ENCODE results near the gene RAPGEF4.

RAPGEF4 gene

GRCh38 chr2:172735582-172736423 is at the start of gene RAPGEF4:
TSS of gene RAPGEF4 (plus strand) at chr2:172735845. CDS start at chr2:172735984, 139 bp downstream.
- in situ Hi-C loops (cut with HindIII; ENCODE audit: low sequenced_read_pairs) = no loop called here

- in situ Hi-C loops (cut with HindIII; ENCODE audit: low sequenced_read_pairs) = no loop called here
These were observed 42.6 kb upstream of the RAPGEF4 start for GRCh38 chr2:172693037-172693436.

GRCh38 chr2:172693529-172694455 is 41.9 kb upstream of the RAPGEF4 start:
- in situ Hi-C loops (cut with HindIII; ENCODE audit: low sequenced_read_pairs) = no loop called here

GRCh38 chr2:172697296-172697695 is 38.3 kb upstream of the RAPGEF4 start:
- in situ Hi-C loops (cut with HindIII; ENCODE audit: low sequenced_read_pairs) = no loop called here

- in situ Hi-C loops (cut with HindIII; ENCODE audit: low sequenced_read_pairs) = no loop called here
These were observed 37.4 kb upstream of the RAPGEF4 start for GRCh38 chr2:172698041-172698863.

- in situ Hi-C loops (cut with HindIII; ENCODE audit: low sequenced_read_pairs) = no loop called here
These were observed 34.4 kb upstream of the RAPGEF4 start for GRCh38 chr2:172701250-172701649.

- in situ Hi-C loops (cut with HindIII; ENCODE audit: low sequenced_read_pairs) = no loop called here
These were observed 33.2 kb upstream of the RAPGEF4 start for GRCh38 chr2:172702451-172702850.

GRCh38 chr2:172704072-172704936 is 31.3 kb upstream of the RAPGEF4 start:
- in situ Hi-C loops (cut with HindIII; ENCODE audit: low sequenced_read_pairs) = no loop called here

GRCh38 chr2:172705352-172705751 is 30.3 kb upstream of the RAPGEF4 start:
- in situ Hi-C loops (cut with HindIII; ENCODE audit: low sequenced_read_pairs) = no loop called here

GRCh38 chr2:172708247-172708646 is 27.4 kb upstream of the RAPGEF4 start:
- in situ Hi-C loops (cut with HindIII; ENCODE audit: low sequenced_read_pairs) = no loop called here

- in situ Hi-C loops (cut with HindIII; ENCODE audit: low sequenced_read_pairs) = no loop called here
These were observed 25.9 kb upstream of the RAPGEF4 start for GRCh38 chr2:172709566-172710291.

GRCh38 chr2:172710584-172711047 is 25.0 kb upstream of the RAPGEF4 start:
- in situ Hi-C loops (cut with HindIII; ENCODE audit: low sequenced_read_pairs) = no loop called here

GRCh38 chr2:172711110-172711509 is 24.5 kb upstream of the RAPGEF4 start:
- in situ Hi-C loops (cut with HindIII; ENCODE audit: low sequenced_read_pairs) = no loop called here

GRCh38 chr2:172712251-172712650 is 23.4 kb upstream of the RAPGEF4 start:
- in situ Hi-C loops (cut with HindIII; ENCODE audit: low sequenced_read_pairs) = no loop called here

GRCh38 chr2:172713365-172713875 is 22.2 kb upstream of the RAPGEF4 start:
- in situ Hi-C loops (cut with HindIII; ENCODE audit: low sequenced_read_pairs) = no loop called here

- in situ Hi-C loops (cut with HindIII; ENCODE audit: low sequenced_read_pairs) = no loop called here
These were observed 13.2 kb upstream of the RAPGEF4 start for GRCh38 chr2:172722481-172722880.

- in situ Hi-C loops (cut with HindIII; ENCODE audit: low sequenced_read_pairs) = no loop called here
These were observed 12.4 kb upstream of the RAPGEF4 start for GRCh38 chr2:172723286-172723685.

GRCh38 chr2:172724724-172725123 is 10.9 kb upstream of the RAPGEF4 start:
- in situ Hi-C loops (cut with HindIII; ENCODE audit: low sequenced_read_pairs) = loop anchor here (5.0 kb wide), 1 partner anchor 43 kb away; no protein-coding TSS in a partner anchor

GRCh38 chr2:172725284-172725683 is 10.4 kb upstream of the RAPGEF4 start:
- in situ Hi-C loops (cut with HindIII; ENCODE audit: low sequenced_read_pairs) = loop anchor here (5.0 kb wide), 1 partner anchor 42 kb away; no protein-coding TSS in a partner anchor

Measured in endothelial cell of hepatic sinusoid (primary cell).